Measurements from ENCODE around the gene MYLIP.
A peak's percentile ranks its signal among the peaks of the same experiment; 100 is the strongest.

MYLIP gene

GRCh38 chr6:16128759-16129622, at the start of gene MYLIP:
TSS of gene MYLIP (plus strand) at chr6:16129086. CDS start at chr6:16129323, 237 bp downstream.
- DNase-seq, result peak; percentile 98

DNA sequence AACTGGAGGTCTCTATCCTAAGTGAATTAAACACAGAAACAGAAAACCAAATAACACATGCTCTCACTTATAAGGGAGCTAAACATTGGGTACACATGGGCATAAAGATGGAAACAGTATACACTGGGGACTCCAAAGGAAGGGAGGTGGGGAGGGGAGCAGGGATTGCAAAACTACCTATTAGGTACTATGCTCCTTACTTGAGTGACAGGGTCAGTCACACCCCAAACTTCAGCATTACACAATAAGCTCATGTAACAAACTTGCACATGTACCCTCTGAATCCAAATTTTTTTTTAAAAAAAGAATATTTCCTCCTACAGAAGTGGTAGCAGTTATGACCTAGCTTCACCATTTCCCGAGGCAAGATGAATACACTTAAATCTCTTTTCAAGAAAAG, 49.5 kb upstream of the MYLIP start:
- DNase-seq, result no peak

DNA sequence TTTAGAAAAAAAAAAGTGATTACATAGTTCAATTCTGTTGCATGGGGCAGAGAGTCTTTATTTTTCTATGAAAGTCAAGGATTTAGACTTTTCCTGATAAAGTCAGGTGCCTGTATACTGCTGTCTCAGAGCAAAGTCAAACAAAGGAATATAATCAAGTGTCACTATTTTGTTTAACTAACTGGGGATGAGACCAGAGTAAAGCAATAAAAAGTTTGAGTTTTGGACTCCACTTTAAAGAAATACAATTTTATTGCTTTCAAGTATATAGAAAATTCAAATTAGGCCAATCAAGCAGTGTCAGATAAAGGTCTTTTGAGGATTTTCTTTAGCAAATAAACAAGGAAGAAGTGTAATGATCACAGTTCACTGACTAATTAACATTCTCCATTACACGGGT, 48.7 kb upstream of the MYLIP start:
- DNase-seq, result no peak

DNA sequence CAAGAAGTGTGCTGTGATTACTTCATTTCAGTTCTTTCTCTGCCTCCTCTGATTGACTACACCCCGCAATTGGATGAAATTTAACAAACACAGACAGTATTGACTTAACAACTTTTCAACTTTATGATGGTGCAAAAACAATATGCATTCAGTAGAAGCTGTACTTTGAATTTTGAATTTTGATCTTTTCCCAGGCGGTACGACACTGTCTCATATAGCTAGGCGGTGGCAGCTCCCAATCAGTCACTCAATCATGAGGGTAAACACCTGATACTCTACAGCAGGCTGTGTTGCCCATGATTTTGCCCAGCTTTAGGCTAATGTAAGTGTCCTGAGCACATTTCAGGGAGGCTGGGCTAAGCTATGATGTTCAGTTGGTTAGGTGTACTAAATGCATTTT, 47.6 kb upstream of the MYLIP start:
- DNase-seq, result no peak

GRCh38 chr6:16082361-16082760, 46.5 kb upstream of the MYLIP start:
- no peak for DNase-seq

DNA sequence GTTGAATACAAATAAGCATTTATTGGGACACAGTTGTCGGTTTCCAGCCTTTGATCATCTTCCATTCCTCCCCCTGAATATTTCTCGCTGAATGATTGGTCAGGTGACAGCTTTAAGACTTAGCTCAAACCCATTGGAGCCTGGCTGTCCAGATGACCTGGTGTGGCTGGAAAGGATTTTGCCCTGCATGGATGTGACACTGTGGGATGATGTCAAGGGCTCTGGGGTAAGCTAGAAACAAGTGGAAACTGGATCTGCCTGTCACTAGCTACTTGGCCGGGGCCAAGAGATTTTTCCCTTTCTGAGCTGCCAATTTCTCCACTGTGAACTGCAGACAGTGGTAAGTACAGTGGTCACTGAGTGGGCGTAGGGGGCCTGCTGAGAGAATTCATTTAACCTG, 41.9 kb upstream of the MYLIP start:
- DNase-seq, result no peak

DNA sequence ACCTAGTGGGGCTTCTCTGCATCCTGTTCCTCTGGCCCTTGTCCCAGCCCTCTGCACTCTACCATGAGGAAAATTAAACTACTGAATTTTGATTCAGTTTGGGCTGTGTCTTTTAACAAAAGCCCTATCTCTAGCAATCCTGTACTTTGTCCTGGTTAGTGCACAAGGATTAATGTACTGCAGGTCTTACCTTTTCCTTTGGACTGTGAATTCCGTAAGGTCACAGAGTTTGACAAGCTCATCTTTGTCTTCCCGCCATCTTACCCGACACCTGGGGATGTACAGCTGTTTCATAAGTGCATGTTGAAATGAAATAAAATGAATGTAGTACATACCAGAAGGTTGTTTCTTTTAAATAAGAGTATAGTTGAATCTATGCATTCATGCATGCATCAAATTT, 41.5 kb upstream of the MYLIP start:
- no peak for DNase-seq

- DNase-seq, result no peak
Measured at GRCh38 chr6:16088409-16088808, 40.5 kb upstream of the MYLIP start.

- no peak for DNase-seq
Measured at GRCh38 chr6:16089232-16090062, 39.4 kb upstream of the MYLIP start.

DNA sequence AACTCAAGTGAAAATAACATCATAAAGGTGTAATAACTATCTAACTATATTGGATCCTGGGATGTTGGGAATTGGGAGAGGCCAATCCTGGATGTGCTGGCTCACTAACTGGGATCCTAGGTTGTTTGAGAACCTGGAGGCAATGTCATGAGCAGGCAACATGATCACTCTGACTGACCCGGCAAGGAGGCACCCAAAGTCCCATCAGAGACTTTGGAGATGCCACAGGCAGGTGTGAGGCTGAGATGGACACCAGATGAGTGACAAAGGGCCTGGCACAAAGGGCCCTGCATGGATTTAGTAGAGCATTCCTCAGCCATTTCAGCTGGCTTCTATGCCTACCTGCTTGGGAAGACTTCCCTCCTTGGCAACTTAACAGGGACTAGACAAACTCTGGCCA, 38.4 kb upstream of the MYLIP start:
- no peak for DNase-seq

DNA sequence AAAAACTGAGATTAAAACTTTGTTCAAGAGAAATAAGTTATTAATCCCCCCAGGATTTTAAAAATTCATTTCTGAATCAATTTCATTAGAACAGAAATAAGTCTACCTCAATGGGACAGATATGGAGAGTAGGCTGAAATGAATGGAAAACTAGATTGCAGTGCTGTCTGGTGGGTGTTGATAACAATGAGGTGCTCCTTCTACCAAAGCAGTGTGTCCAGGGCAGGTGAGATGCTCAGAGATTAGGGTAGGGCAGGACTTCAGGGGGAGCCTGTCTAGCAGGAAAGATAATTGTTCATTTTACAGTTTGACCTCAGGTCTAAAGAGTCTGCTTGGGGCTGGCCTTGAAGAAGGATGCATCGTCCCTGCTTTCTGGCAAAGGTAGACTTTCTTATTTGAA, 38.0 kb upstream of the MYLIP start:
- DNase-seq, result no peak

- no peak for DNase-seq
Measured at GRCh38 chr6:16092140-16092539, 36.7 kb upstream of the MYLIP start.

GRCh38 chr6:16092990-16093389, 35.9 kb upstream of the MYLIP start:
- DNase-seq, result no peak

GRCh38 chr6:16095180-16095579, 33.7 kb upstream of the MYLIP start:
- DNase-seq, result no peak

GRCh38 chr6:16097382-16098171, 31.3 kb upstream of the MYLIP start:
- no peak for DNase-seq

- DNase-seq, result no peak
Measured at GRCh38 chr6:16098211-16098610, 30.7 kb upstream of the MYLIP start.

- no peak for DNase-seq
Measured at GRCh38 chr6:16102208-16102607, 26.7 kb upstream of the MYLIP start.

GRCh38 chr6:16103722-16104121, 25.2 kb upstream of the MYLIP start:
- no peak for DNase-seq

DNA sequence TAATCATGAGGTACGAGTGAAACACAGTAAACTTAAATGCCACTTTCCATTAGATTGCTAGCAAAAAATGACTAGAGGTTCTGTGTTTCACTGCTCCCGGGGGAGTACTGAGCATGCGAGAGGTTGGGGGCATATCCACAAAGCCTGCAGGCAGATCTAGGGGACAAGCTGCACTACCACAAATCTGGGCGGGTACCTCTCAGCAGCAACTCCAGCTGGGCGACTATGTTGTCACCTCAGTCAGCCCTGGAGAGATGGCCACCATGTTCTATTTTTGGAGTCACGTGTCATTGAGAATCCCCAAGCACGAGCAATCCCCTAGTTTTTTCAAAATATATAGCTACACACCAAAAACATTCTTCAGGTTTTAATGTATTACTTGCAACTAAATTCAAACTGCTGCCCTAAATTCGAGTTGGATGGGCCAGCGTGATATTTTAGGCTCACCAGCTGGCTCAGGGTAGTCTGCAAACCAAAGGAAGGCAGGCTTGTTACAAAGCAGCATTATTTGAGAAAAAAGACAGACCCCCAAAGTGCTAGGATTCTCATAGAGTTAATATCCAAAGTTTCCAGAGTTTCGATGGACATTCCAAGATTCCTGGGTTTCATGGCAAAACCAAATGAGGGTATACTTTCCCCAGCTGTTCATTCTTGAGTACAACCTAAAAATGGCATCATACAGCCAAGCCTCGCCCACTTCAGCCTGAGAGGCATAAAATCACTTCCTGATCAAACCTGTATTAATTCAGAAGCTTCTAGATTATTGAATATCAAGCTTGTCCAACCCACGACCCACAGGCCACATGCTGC, 24.1 kb upstream of the MYLIP start:
- no peak for DNase-seq

GRCh38 chr6:16105854-16106253, 23.0 kb upstream of the MYLIP start:
- DNase-seq, result no peak

GRCh38 chr6:16106991-16107787, 21.7 kb upstream of the MYLIP start:
- DNase-seq, result no peak

DNA sequence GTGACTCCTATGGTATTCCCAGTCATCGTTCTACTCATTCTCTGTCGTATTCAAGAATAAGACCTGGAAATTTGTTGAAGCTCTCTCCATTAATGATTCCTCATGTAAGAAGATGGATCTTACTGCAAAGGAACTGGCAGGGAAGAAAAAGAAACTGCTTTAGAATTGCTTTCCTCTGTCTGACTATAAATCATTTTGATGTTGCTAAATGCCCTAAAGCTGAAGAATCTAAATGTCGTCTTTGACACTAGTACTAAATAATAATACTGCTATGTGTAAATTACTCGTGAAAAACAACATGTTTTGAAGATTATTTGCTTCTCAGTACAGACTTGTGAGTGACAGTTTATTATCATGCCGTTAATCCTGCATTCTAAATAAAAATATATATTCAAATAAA, 20.5 kb upstream of the MYLIP start:
- no peak for DNase-seq

Measured in activated CD8-positive, alpha-beta memory T cell treated with anti-CD3 and anti-CD28 coated beads, Interleukin-2, amount 50 U/mL, for 4 hours (primary cell).